Type B pancreatic cell (in vitro differentiated cells): ENCODE data around the gene PARD6B. TPM values are rescaled to one million over a fixed set of nuclear protein-coding genes. Genes with fewer than 3 reads are reported as not detected.

Experiments used
- DNase-seq: peaks from one replicate; pipeline ENCODE4 v3.0.0; 2021; ENCODE audit warnings: mixed read lengths; ENCODE audit not compliant: unreplicated experiment; ENCODE audit errors: extremely low spot score
- H3K27ac Mint-ChIP-seq: 2 replicates; pipeline ENCODE4 v1.8.0; 2021; ENCODE audit warnings: mild to moderate bottlenecking, mixed read lengths
- H3K27me3 Mint-ChIP-seq: 2 replicates; pipeline ENCODE4 v1.8.0; 2021; ENCODE audit warnings: mixed read lengths
- H3K36me3 Mint-ChIP-seq: 2 replicates; pipeline ENCODE4 v1.8.0; 2021; ENCODE audit warnings: mixed read lengths
- H3K4me1 Mint-ChIP-seq: one replicate; pipeline ENCODE4 v1.8.0; 2021; ENCODE audit warnings: mixed read lengths; ENCODE audit not compliant: unreplicated experiment
- H3K4me3 Mint-ChIP-seq: 2 replicates; pipeline ENCODE4 v1.8.0; 2021; ENCODE audit warnings: mild to moderate bottlenecking, mixed read lengths
- H3K9me3 Mint-ChIP-seq: 2 replicates; pipeline ENCODE4 v1.8.0; 2021; ENCODE audit warnings: mixed read lengths
- CTCF ChIP-seq: fragments of 200-600 bp; sonication (generic); conservative IDR thresholded peaks from 2 replicates; pipeline ENCODE4 v1.5.0; 2021; ENCODE audit warnings: antibody characterized with exemption, mild to moderate bottlenecking
- total RNA-seq: library from RNA; stranded (reverse); gene quantifications from 2 replicates; pipeline ENCODE4 v1.2.1, GENCODE V29; 2021; ENCODE audit warnings: low replicate concordance

Gene PARD6B
- total RNA-seq, 1 donor from 2014 or later, result 27.7 TPM

GRCh38 chr20:50783390-50783789 is 52.0 kb downstream of the PARD6B start:
- no peak overlapping the region for H3K27ac Mint-ChIP-seq
- no peaks in the 10 kb centered on the region for H3K36me3 Mint-ChIP-seq
- H3K4me1 Mint-ChIP-seq, result peaks cover 6% of the 10 kb centered on the region
- no peak for DNase-seq
- TF ChIP-seq CTCF, result no peak
- H3K9me3 Mint-ChIP-seq, result no peaks in the 10 kb centered on the region
- H3K4me3 Mint-ChIP-seq, result no peak overlapping the region
- no peaks in the 10 kb centered on the region for H3K27me3 Mint-ChIP-seq

DNA sequence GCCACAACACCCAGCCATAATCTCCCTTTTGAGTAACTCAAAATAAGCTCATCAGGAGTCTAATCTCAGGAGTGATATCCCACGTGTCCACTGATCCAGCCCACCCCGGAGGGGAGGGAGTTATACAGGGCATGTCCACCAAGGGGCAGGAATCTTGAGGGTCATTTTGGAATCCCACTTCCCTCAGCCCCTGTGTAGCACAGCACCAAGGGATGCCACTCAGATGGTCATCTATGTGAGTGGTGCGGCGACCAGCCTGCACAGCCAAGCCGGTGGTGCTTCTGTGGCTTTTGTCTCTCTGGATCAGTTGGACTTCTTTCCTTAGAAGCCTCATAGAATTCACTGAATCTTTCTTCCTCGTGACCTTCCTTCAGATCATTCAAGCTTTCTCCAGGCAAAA is 52.5 kb downstream of the PARD6B start:
- H3K4me1 Mint-ChIP-seq, result peaks cover 10% of the 10 kb centered on the region
- no peak for TF ChIP-seq CTCF
- H3K36me3 Mint-ChIP-seq, result no peaks in the 10 kb centered on the region
- H3K27ac Mint-ChIP-seq, result no peak overlapping the region
- no peaks in the 10 kb centered on the region for H3K27me3 Mint-ChIP-seq
- H3K9me3 Mint-ChIP-seq, result no peaks in the 10 kb centered on the region
- H3K4me3 Mint-ChIP-seq, result no peak overlapping the region
- no peak for DNase-seq

DNA sequence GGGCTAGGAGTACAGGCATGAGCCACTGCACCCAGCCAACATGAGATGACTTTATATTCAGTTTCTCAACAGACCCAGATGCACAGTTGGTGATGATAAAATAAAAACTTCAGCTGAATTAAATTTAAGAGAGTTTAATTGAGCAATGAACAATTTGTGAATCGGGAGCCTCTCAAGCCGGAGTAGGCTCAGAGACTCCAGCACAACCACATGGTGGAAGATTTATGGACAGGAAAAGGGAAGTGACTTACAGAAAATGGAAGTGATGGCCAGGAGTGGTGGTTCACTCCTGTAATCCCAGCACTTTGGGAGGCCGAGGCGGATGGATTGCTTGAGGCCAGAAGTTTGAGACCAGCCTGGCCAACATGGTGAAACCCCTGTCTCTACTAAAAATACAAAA is 53.1 kb downstream of the PARD6B start:
- no peak for TF ChIP-seq CTCF
- no peak for DNase-seq
- H3K27ac Mint-ChIP-seq, result no peak overlapping the region
- H3K9me3 Mint-ChIP-seq, result no peaks in the 10 kb centered on the region
- H3K36me3 Mint-ChIP-seq, result no peaks in the 10 kb centered on the region
- H3K27me3 Mint-ChIP-seq, result no peaks in the 10 kb centered on the region
- H3K4me3 Mint-ChIP-seq, result no peak overlapping the region
- peaks cover 10% of the 10 kb centered on the region for H3K4me1 Mint-ChIP-seq

GRCh38 chr20:50786703-50787102 is 55.3 kb downstream of the PARD6B start:
- H3K36me3 Mint-ChIP-seq, result no peaks in the 10 kb centered on the region
- no peak for TF ChIP-seq CTCF
- DNase-seq, result no peak
- no peaks in the 10 kb centered on the region for H3K27me3 Mint-ChIP-seq
- no peaks in the 10 kb centered on the region for H3K9me3 Mint-ChIP-seq
- no peak overlapping the region for H3K27ac Mint-ChIP-seq
- no peak overlapping the region for H3K4me3 Mint-ChIP-seq
- H3K4me1 Mint-ChIP-seq, result peaks cover 17% of the 10 kb centered on the region

- TF ChIP-seq CTCF, result no peak
- no peak for DNase-seq
- Mint-ChIP-seq H3K4me1 (peaks cover 17% of the 10 kb centered on the region), H3K27ac (peak overlapping the region; percentile 56), H3K36me3 (no peaks in the 10 kb centered on the region), H3K27me3 (no peaks in the 10 kb centered on the region), H3K9me3 (no peaks in the 10 kb centered on the region), H3K4me3 (no peak overlapping the region)
Measured at GRCh38 chr20:50787181-50787580, 55.8 kb downstream of the PARD6B start.
